PC-3 (cell line): Measurements from ENCODE around the gene VEZT. TPM values are rescaled to one million over a fixed set of nuclear protein-coding genes. Genes with fewer than 3 reads are reported as not detected.

Experiments used
- ATAC-seq: fragments of 200-7000 bp; cut with Tn5 transposase; 2 replicates; pipeline ENCODE4 v1.9.1; 2020; ENCODE audit warnings: mild to moderate bottlenecking, moderate library complexity
- BruUV-seq: library from RNA; stranded (reverse); fragments of 400-500 nt; replicated peaks from 2 replicates; lab custom pipeline; 2021; lab: Mats Ljungman, UMichigan
- CTCF ChIA-PET: fragments of 300-600 bp; sonication (Branson Sonifier 250); formaldehyde crosslinking; loops from one replicate; lab custom pipeline; 2022; ENCODE audit warnings: antibody characterized with exemption; lab: Charles Lee
- POLR2A ChIA-PET: fragments of 300-600 bp; sonication (Branson Sonifier 250); formaldehyde crosslinking; loops from one replicate; lab custom pipeline; 2022; ENCODE audit warnings: antibody characterized with exemption; ENCODE audit not compliant: unreplicated experiment; lab: Charles Lee
- DNase-seq: peaks from one replicate; pipeline ENCODE4 v3.0.0-alpha.2; 2015
- H2AFZ ChIP-seq: fragments of 300-600 bp; sonication (generic); 2 replicates; pipeline ENCODE4 v1.6.0; 2016; ENCODE audit warnings: antibody characterized with exemption, low read length
- H3F3A ChIP-seq: fragments of 300-600 bp; sonication (generic); one replicate; pipeline ENCODE4 v1.6.0; 2017; ENCODE audit warnings: antibody characterized with exemption, low read length, control low read depth, mild to moderate bottlenecking; ENCODE audit not compliant: unreplicated experiment
- H3K27ac ChIP-seq: fragments of 300-600 bp; sonication (generic); 2 replicates; pipeline ENCODE4 v1.5.1; 2016; ENCODE audit warnings: mild to moderate bottlenecking, low read length
- H3K27me3 ChIP-seq: fragments of 300-600 bp; sonication (generic); 2 replicates; pipeline ENCODE4 v1.6.1; 2016; ENCODE audit warnings: low read length, mixed read lengths
- H3K36me3 ChIP-seq: fragments of 300-600 bp; sonication (generic); 2 replicates; pipeline ENCODE4 v1.6.1; 2016; ENCODE audit warnings: low read depth, mixed run types, low read length, mixed read lengths
- H3K4me1 ChIP-seq: fragments of 300-600 bp; sonication (generic); 2 replicates; pipeline ENCODE4 v1.5.1; 2016; ENCODE audit warnings: low read length; ENCODE audit not compliant: insufficient read depth
- H3K4me2 ChIP-seq: fragments of 300-600 bp; sonication (generic); 2 replicates; pipeline ENCODE4 v1.6.0; 2016; ENCODE audit warnings: low read length
- H3K4me3 ChIP-seq: fragments of 300-600 bp; sonication (generic); 2 replicates; pipeline ENCODE4 v1.5.1; 2016; ENCODE audit warnings: mild to moderate bottlenecking, low read length, mixed read lengths
- H3K79me2 ChIP-seq: fragments of 300-600 bp; sonication (generic); 2 replicates; pipeline ENCODE4 v1.6.1; 2017; ENCODE audit warnings: low read length, mixed read lengths
- H3K9ac ChIP-seq: fragments of 300-600 bp; sonication (generic); 2 replicates; pipeline ENCODE4 v1.6.0; 2016; ENCODE audit warnings: mild to moderate bottlenecking, low read length
- H3K9me2 ChIP-seq: fragments of 300-600 bp; sonication (generic); replicated peaks from 2 replicates; pipeline ENCODE4 v1.6.1; 2016; ENCODE audit warnings: mixed run types, low read length, mixed read lengths
- H3K9me3 ChIP-seq: fragments of 300-600 bp; sonication (generic); 2 replicates; pipeline ENCODE4 v1.6.1; 2016; ENCODE audit warnings: low read length, mixed read lengths
- H4K20me1 ChIP-seq: fragments of 300-600 bp; sonication (generic); 2 replicates; pipeline ENCODE4 v1.6.1; 2016; ENCODE audit warnings: low read length, mixed read lengths
- CTCF ChIP-seq: fragments of 300-600 bp; sonication (generic); conservative IDR thresholded peaks from 2 replicates; pipeline ENCODE4 v1.5.1; 2017; ENCODE audit warnings: antibody characterized with exemption, low read depth, mild to moderate bottlenecking, low read length
- EZH2 ChIP-seq: fragments of 300-600 bp; sonication (generic); IDR thresholded peaks from one replicate; pipeline ENCODE4 v1.6.1; 2017; ENCODE audit warnings: antibody characterized with exemption, mild to moderate bottlenecking, low read length; ENCODE audit not compliant: unreplicated experiment
- EZH2phosphoT487 ChIP-seq: fragments of 300-600 bp; sonication (generic); IDR thresholded peaks from 2 replicates; pipeline ENCODE4 v1.6.1; 2018; ENCODE audit warnings: mild to moderate bottlenecking, antibody characterized with exemption, low read length, borderline replicate concordance
- intact Hi-C: fragments of 100-400 bp; cut with micrococcal nuclease; formaldehyde crosslinking; loops from 2 replicates; pipeline ENCODE4 v1.9.0; 2023
- total RNA-seq: library from RNA; depleted of rRNA; stranded (reverse); fragments of >200 nt; gene quantifications from 2 replicates; pipeline ENCODE4 v1.2.3, GENCODE V29; 2014

Gene VEZT
- total RNA-seq, 1 experiment from 2014 or later = 83.6 TPM

GRCh38 chr12:95316798-95317197 lies 99.2 kb downstream of the VEZT start:
- no peak overlapping the region for H3K4me3 ChIP-seq
- no peak overlapping the region for H2AFZ ChIP-seq
- peak overlapping the region; percentile 41; the same call in 1 of the 2 replicates for H3K4me2 ChIP-seq
- no peak for TF ChIP-seq EZH2phosphoT487
- no peak for TF ChIP-seq CTCF
- TF ChIP-seq EZH2 = no peak
- intact Hi-C loops = no loop called here
- no peak overlapping the region for H3K9ac ChIP-seq
- H3K4me1 ChIP-seq = peaks cover 43% of the 10 kb centered on the region
- BruUV-seq = no TSS peak
- DNase-seq = no peak
- peaks cover 6% of the 10 kb centered on the region for H3F3A ChIP-seq
- ChIA-PET POLR2A (no interaction called here), CTCF (interaction anchor here (0.5 kb wide), 1 partner anchor 217 kb away, joined by 3 read pairs; no protein-coding TSS in a partner anchor)
- ATAC-seq = no peak
- H4K20me1 ChIP-seq = no peaks in the 10 kb centered on the region
- H3K9me3 ChIP-seq = no peaks in the 10 kb centered on the region
- no peaks in the 10 kb centered on the region for H3K36me3 ChIP-seq
- H3K9me2 ChIP-seq = no peaks in the 10 kb centered on the region
- H3K27ac ChIP-seq = peak overlapping the region; percentile 96
- no peaks in the 10 kb centered on the region for H3K27me3 ChIP-seq
- no peaks in the 10 kb centered on the region for H3K79me2 ChIP-seq

- BruUV-seq = no TSS peak
- H3K27ac ChIP-seq = peak overlapping the region; percentile 96
- no peak overlapping the region for H2AFZ ChIP-seq
- no peaks in the 10 kb centered on the region for H3K9me2 ChIP-seq
- H3K9ac ChIP-seq = peak overlapping the region; percentile 64
- H3K9me3 ChIP-seq = no peaks in the 10 kb centered on the region
- CTCF ChIA-PET = interaction anchor here (0.6 kb wide), 1 partner anchor 217 kb away, joined by 4 read pairs; no protein-coding TSS in a partner anchor
- H3K4me2 ChIP-seq = peak overlapping the region; percentile 64
- no peaks in the 10 kb centered on the region for H3K79me2 ChIP-seq
- H3F3A ChIP-seq = peaks cover 6% of the 10 kb centered on the region
- H3K4me3 ChIP-seq = no peak overlapping the region
- no peaks in the 10 kb centered on the region for H3K27me3 ChIP-seq
- POLR2A ChIA-PET = interaction anchor here (0.5 to 0.7 kb wide), 3 partner anchors 15 to 265 kb away, joined by 4 to 9 read pairs (median 5); no protein-coding TSS in a partner anchor
- no peak for TF ChIP-seq CTCF
- no peak for TF ChIP-seq EZH2phosphoT487
- DNase-seq = peak; percentile 96
- ATAC-seq = peak; percentile 85
- intact Hi-C loops = loop anchor here (1.0 kb wide), 1 partner anchor 18 kb away; no protein-coding TSS in a partner anchor
- no peaks in the 10 kb centered on the region for H3K36me3 ChIP-seq
- peaks cover 53% of the 10 kb centered on the region for H3K4me1 ChIP-seq
- no peaks in the 10 kb centered on the region for H4K20me1 ChIP-seq
Observed at GRCh38 chr12:95318071-95318545, 100.5 kb downstream of the VEZT start.

GRCh38 chr12:95319694-95320331 lies 102.2 kb downstream of the VEZT start:
- Histone ChIP-seq H4K20me1 (no peaks in the 10 kb centered on the region), H2AFZ (no peak overlapping the region), H3K79me2 (no peaks in the 10 kb centered on the region), H3K9ac (no peak overlapping the region), H3F3A (peaks cover 6% of the 10 kb centered on the region), H3K4me3 (no peak overlapping the region), H3K4me1 (peaks cover 61% of the 10 kb centered on the region), H3K27me3 (no peaks in the 10 kb centered on the region), H3K9me2 (no peaks in the 10 kb centered on the region), H3K9me3 (no peaks in the 10 kb centered on the region), H3K4me2 (no peak overlapping the region), H3K36me3 (no peaks in the 10 kb centered on the region), H3K27ac (peak overlapping the region; percentile 96)
- ChIA-PET CTCF (no interaction called here), POLR2A (no interaction called here)
- BruUV-seq = no TSS peak
- peak; percentile 40 for DNase-seq
- intact Hi-C loops = no loop called here
- no peak for TF ChIP-seq EZH2
- TF ChIP-seq EZH2phosphoT487 = no peak
- no peak for TF ChIP-seq CTCF
- no peak; the same call in 1 of the 2 replicates for ATAC-seq
